ENCODE data around the gene NECTIN2.
"Not testable (repeated sequence)": the region's sequence is repeated elsewhere in the genome, so short reads cannot be mapped to it uniquely, and the experiment has no call there.

NECTIN2 gene

GRCh38 chr19:44812142-44812718 lies 33.9 kb upstream of the NECTIN2 start:
- Mint-ChIP-seq H3K27me3 (peaks cover 37% of the 10 kb centered on the region), H3K4me3 (no peak overlapping the region), H3K9me3 (no peaks in the 10 kb centered on the region), H3K4me1 (peaks cover 15% of the 10 kb centered on the region), H3K27ac (no peak overlapping the region)
- DNase-seq (no peak), ATAC-seq (no peak)

- no peak overlapping the region for H3K4me3 Mint-ChIP-seq
- ATAC-seq = no peak
- H3K27ac Mint-ChIP-seq = no peak overlapping the region
- no peak for DNase-seq
- peaks cover 32% of the 10 kb centered on the region for H3K27me3 Mint-ChIP-seq
- H3K9me3 Mint-ChIP-seq = no peaks in the 10 kb centered on the region
- peaks cover 14% of the 10 kb centered on the region for H3K4me1 Mint-ChIP-seq
Measured at GRCh38 chr19:44813070-44813840, 32.8 kb upstream of the NECTIN2 start.

GRCh38 chr19:44813841-44814470 lies 32.1 kb upstream of the NECTIN2 start:
- H3K27me3 Mint-ChIP-seq = peaks cover 25% of the 10 kb centered on the region
- DNase-seq = no peak

GRCh38 chr19:44814517-44814916 lies 31.6 kb upstream of the NECTIN2 start:
- ATAC-seq = no peak
- Mint-ChIP-seq H3K27ac (no peak overlapping the region), H3K9me3 (no peaks in the 10 kb centered on the region), H3K27me3 (peaks cover 19% of the 10 kb centered on the region), H3K4me3 (no peak overlapping the region), H3K4me1 (peaks cover 1% of the 10 kb centered on the region)
- DNase-seq = no peak

More at GRCh38 chr19:44813841-44814470, 32.1 kb upstream of the NECTIN2 start:
- no peaks in the 10 kb centered on the region for H3K9me3 Mint-ChIP-seq
- ATAC-seq = no peak
- H3K4me1 Mint-ChIP-seq = peaks cover 7% of the 10 kb centered on the region
- H3K4me3 Mint-ChIP-seq = no peak overlapping the region
- H3K27ac Mint-ChIP-seq = no peak overlapping the region

- no peak overlapping the region for H3K27ac Mint-ChIP-seq
- ATAC-seq = no peak
- peaks cover 2% of the 10 kb centered on the region for H3K27me3 Mint-ChIP-seq
- H3K4me1 Mint-ChIP-seq = no peaks in the 10 kb centered on the region
- no peak overlapping the region for H3K4me3 Mint-ChIP-seq
- no peak for DNase-seq
- H3K9me3 Mint-ChIP-seq = no peaks in the 10 kb centered on the region
Measured at GRCh38 chr19:44816301-44816700, 29.8 kb upstream of the NECTIN2 start.

- Mint-ChIP-seq H3K27me3 (no peaks in the 10 kb centered on the region), H3K4me1 (no peaks in the 10 kb centered on the region), H3K27ac (peak overlapping the region in 1 of 2 donors; percentile 79), H3K4me3 (no peak overlapping the region), H3K9me3 (no peaks in the 10 kb centered on the region)
- DNase-seq = no peak
- no peak for ATAC-seq
Measured at GRCh38 chr19:44817725-44818465, 28.2 kb upstream of the NECTIN2 start.

- Mint-ChIP-seq H3K27me3 (no peaks in the 10 kb centered on the region), H3K27ac (no peak overlapping the region), H3K4me1 (no peaks in the 10 kb centered on the region), H3K4me3 (no peak overlapping the region), H3K9me3 (no peaks in the 10 kb centered on the region)
- no peak for ATAC-seq
- DNase-seq = no peak
Measured at GRCh38 chr19:44818466-44819031, 27.5 kb upstream of the NECTIN2 start.

- ATAC-seq = no peak
- Mint-ChIP-seq H3K27ac (no peak overlapping the region), H3K9me3 (no peaks in the 10 kb centered on the region), H3K27me3 (no peaks in the 10 kb centered on the region), H3K4me3 (no peak overlapping the region), H3K4me1 (no peaks in the 10 kb centered on the region)
- DNase-seq = no peak
Measured at GRCh38 chr19:44819246-44819832, 26.8 kb upstream of the NECTIN2 start.

- DNase-seq = no peak
Measured at GRCh38 chr19:44820648-44821609, 25.2 kb upstream of the NECTIN2 start.

GRCh38 chr19:44822177-44822576 lies 23.9 kb upstream of the NECTIN2 start:
- Mint-ChIP-seq H3K4me1 (no peaks in the 10 kb centered on the region), H3K27me3 (peaks cover 3% of the 10 kb centered on the region)
- no peak for DNase-seq

More at GRCh38 chr19:44820648-44821609, 25.2 kb upstream of the NECTIN2 start:
- Mint-ChIP-seq H3K4me1 (no peaks in the 10 kb centered on the region), H3K27me3 (no peaks in the 10 kb centered on the region), H3K27ac (no peak overlapping the region), H3K4me3 (no peak overlapping the region), H3K9me3 (no peaks in the 10 kb centered on the region)
- no peak for ATAC-seq

GRCh38 chr19:44822670-44823372 lies 23.3 kb upstream of the NECTIN2 start:
- Mint-ChIP-seq H3K9me3 (no peaks in the 10 kb centered on the region), H3K4me3 (no peak overlapping the region), H3K27me3 (peaks cover 7% of the 10 kb centered on the region), H3K4me1 (no peaks in the 10 kb centered on the region), H3K27ac (peak overlapping the region; percentile 42 to 61)
- ATAC-seq (no peak), DNase-seq (no peak)

More at GRCh38 chr19:44822177-44822576, 23.9 kb upstream of the NECTIN2 start:
- no peak for ATAC-seq
- H3K4me3 Mint-ChIP-seq = no peak overlapping the region
- H3K9me3 Mint-ChIP-seq = no peaks in the 10 kb centered on the region
- no peak overlapping the region for H3K27ac Mint-ChIP-seq

- ATAC-seq = no peak
- no peaks in the 10 kb centered on the region for H3K4me1 Mint-ChIP-seq
Measured at GRCh38 chr19:44823373-44823698, 22.8 kb upstream of the NECTIN2 start.

GRCh38 chr19:44824761-44825160 lies 21.3 kb upstream of the NECTIN2 start:
- no peaks in the 10 kb centered on the region for H3K9me3 Mint-ChIP-seq
- H3K4me1 Mint-ChIP-seq = no peaks in the 10 kb centered on the region
- ATAC-seq (no peak), DNase-seq (no peak)
- H3K27me3 Mint-ChIP-seq = peaks cover 7% of the 10 kb centered on the region
- H3K27ac Mint-ChIP-seq = no peak overlapping the region
- no peak overlapping the region for H3K4me3 Mint-ChIP-seq

More at GRCh38 chr19:44823373-44823698, 22.8 kb upstream of the NECTIN2 start:
- DNase-seq = no peak
- H3K27me3 Mint-ChIP-seq = peaks cover 7% of the 10 kb centered on the region
- no peak overlapping the region for H3K27ac Mint-ChIP-seq
- no peak overlapping the region for H3K4me3 Mint-ChIP-seq
- no peaks in the 10 kb centered on the region for H3K9me3 Mint-ChIP-seq

- H3K4me1 Mint-ChIP-seq, H3K27me3 Mint-ChIP-seq, ATAC-seq, H3K9me3 Mint-ChIP-seq, H3K4me3 Mint-ChIP-seq, DNase-seq, H3K27ac Mint-ChIP-seq: not testable (repeated sequence)
Measured at GRCh38 chr19:44832875-44833274, 13.2 kb upstream of the NECTIN2 start.

Measured in stimulated activated naive CD8-positive, alpha-beta T cell treated with anti-CD3 and anti-CD28 coated beads, Interleukin-15, amount 100 ng/mL, for 72 hours (primary cell).